Astrocyte (in vitro differentiated cells and primary cell): ENCODE data around the gene PHF11. TPM values are rescaled to one million over a fixed set of nuclear protein-coding genes. Genes with fewer than 3 reads are reported as not detected.

Experiments used
- DNase-seq: peaks from one replicate; pipeline ENCODE4 v3.0.0-alpha.2; 2010; ENCODE audit warnings: low read depth
- FAIRE-seq: peaks from 2 replicates; lab custom pipeline; 2011; peaks lifted over from hg19 to GRCh38; lab: Jason Lieb, UNC
- H2AFZ ChIP-seq: 2 replicates; pipeline ENCODE4 v1.6.0; 2012; ENCODE audit warnings: low read depth, low read length, inconsistent platforms
- H3K27ac ChIP-seq: 2 replicates; pipeline ENCODE4 v1.5.1; 2011; ENCODE audit warnings: low read depth, low read length, inconsistent platforms
- H3K27me3 ChIP-seq: 2 replicates; pipeline ENCODE4 v1.6.0; 2011; ENCODE audit warnings: low read length, inconsistent platforms; ENCODE audit not compliant: insufficient read depth
- H3K36me3 ChIP-seq: 2 replicates; pipeline ENCODE4 v1.5.1; 2011; ENCODE audit warnings: low read length, inconsistent platforms; ENCODE audit not compliant: insufficient read depth
- H3K4me1 ChIP-seq: 2 replicates; pipeline ENCODE4 v1.5.1; 2011; ENCODE audit warnings: low read length, inconsistent platforms; ENCODE audit not compliant: insufficient read depth
- H3K4me2 ChIP-seq: 2 replicates; pipeline ENCODE4 v1.6.0; 2012; ENCODE audit warnings: low read length, inconsistent platforms
- H3K4me3 ChIP-seq: 2 replicates; pipeline ENCODE4 v1.5.1; 2011; ENCODE audit warnings: low read depth, mild to moderate bottlenecking, low read length, inconsistent platforms; ENCODE audit not compliant: insufficient read depth
- H3K79me2 ChIP-seq: 2 replicates; pipeline ENCODE4 v1.6.0; 2012; ENCODE audit warnings: mild to moderate bottlenecking, low read length, inconsistent platforms; ENCODE audit not compliant: insufficient read depth
- H3K9ac ChIP-seq: 2 replicates; pipeline ENCODE4 v1.6.0; 2012; ENCODE audit warnings: mild to moderate bottlenecking, low read length, inconsistent platforms
- H3K9me3 ChIP-seq: 2 replicates; pipeline ENCODE4 v1.5.1; 2012; ENCODE audit warnings: low read depth, mild to moderate bottlenecking, low read length, inconsistent platforms; ENCODE audit not compliant: insufficient read depth
- H4K20me1 ChIP-seq: 2 replicates; pipeline ENCODE4 v1.6.0; 2012; ENCODE audit warnings: low read length, inconsistent platforms; ENCODE audit not compliant: insufficient read depth
- H3K27ac Mint-ChIP-seq: one replicate; pipeline ENCODE4 v1.8.0; 2021; ENCODE audit warnings: mild to moderate bottlenecking, mixed read lengths; ENCODE audit not compliant: unreplicated experiment
- H3K27me3 Mint-ChIP-seq: one replicate; pipeline ENCODE4 v1.8.0; 2021; ENCODE audit warnings: low read depth, mixed read lengths; ENCODE audit not compliant: unreplicated experiment
- H3K36me3 Mint-ChIP-seq: one replicate; pipeline ENCODE4 v1.8.0; 2021; ENCODE audit warnings: low read depth, mixed read lengths; ENCODE audit not compliant: unreplicated experiment
- H3K4me1 Mint-ChIP-seq: one replicate; pipeline ENCODE4 v1.8.0; 2021; ENCODE audit warnings: low read depth, mixed read lengths; ENCODE audit not compliant: unreplicated experiment
- H3K4me3 Mint-ChIP-seq: one replicate; pipeline ENCODE4 v1.8.0; 2021; ENCODE audit warnings: mild to moderate bottlenecking, moderate library complexity, mixed read lengths; ENCODE audit not compliant: unreplicated experiment
- H3K9me3 Mint-ChIP-seq: one replicate; pipeline ENCODE4 v1.8.0; 2021; ENCODE audit warnings: mild to moderate bottlenecking, mixed read lengths; ENCODE audit not compliant: unreplicated experiment
- EZH2 ChIP-seq: IDR thresholded peaks from 2 replicates; pipeline ENCODE4 v1.6.1; 2012; ENCODE audit warnings: mild to moderate bottlenecking, low read length, inconsistent platforms; ENCODE audit not compliant: insufficient read depth
- total RNA-seq: library from RNA; stranded (reverse); gene quantifications from 2 replicates; pipeline ENCODE4 v1.2.1, GENCODE V29; 2021
- TF ChIP-seq, protein P1 (sequence below): IDR thresholded peaks from 2 replicates; pipeline ENCODE4 v1.5.1; 2011; ENCODE audit warnings: low read depth, mild to moderate bottlenecking, inconsistent platforms, low read length, moderate library complexity; ENCODE audit not compliant: insufficient read depth

PHF11 gene
- total RNA-seq, 1 donor from 2014 or later: 30.8 TPM

- no peak overlapping the region for H3K4me3 ChIP-seq
- no peak for FAIRE-seq
- TF ChIP-seq, protein P1, sequence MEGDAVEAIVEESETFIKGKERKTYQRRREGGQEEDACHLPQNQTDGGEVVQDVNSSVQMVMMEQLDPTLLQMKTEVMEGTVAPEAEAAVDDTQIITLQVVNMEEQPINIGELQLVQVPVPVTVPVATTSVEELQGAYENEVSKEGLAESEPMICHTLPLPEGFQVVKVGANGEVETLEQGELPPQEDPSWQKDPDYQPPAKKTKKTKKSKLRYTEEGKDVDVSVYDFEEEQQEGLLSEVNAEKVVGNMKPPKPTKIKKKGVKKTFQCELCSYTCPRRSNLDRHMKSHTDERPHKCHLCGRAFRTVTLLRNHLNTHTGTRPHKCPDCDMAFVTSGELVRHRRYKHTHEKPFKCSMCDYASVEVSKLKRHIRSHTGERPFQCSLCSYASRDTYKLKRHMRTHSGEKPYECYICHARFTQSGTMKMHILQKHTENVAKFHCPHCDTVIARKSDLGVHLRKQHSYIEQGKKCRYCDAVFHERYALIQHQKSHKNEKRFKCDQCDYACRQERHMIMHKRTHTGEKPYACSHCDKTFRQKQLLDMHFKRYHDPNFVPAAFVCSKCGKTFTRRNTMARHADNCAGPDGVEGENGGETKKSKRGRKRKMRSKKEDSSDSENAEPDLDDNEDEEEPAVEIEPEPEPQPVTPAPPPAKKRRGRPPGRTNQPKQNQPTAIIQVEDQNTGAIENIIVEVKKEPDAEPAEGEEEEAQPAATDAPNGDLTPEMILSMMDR: no peak
- TF ChIP-seq EZH2: no peak
These were observed 29.2 kb downstream of the PHF11 start for GRCh38 chr13:49524740-49525501.

GRCh38 chr13:49527123-49527522 lies 31.4 kb downstream of the PHF11 start:
- Histone ChIP-seq H3K79me2 (no peaks in the 10 kb centered on the region), H3K4me3 (no peak overlapping the region), H3K27ac (no peak overlapping the region), H3K36me3 (peaks cover 1% of the 10 kb centered on the region), H3K4me1 (no peaks in the 10 kb centered on the region), H3K27me3 (no peaks in the 10 kb centered on the region), H2AFZ (no peak overlapping the region), H3K4me2 (no peak overlapping the region), H3K9me3 (no peaks in the 10 kb centered on the region), H4K20me1 (no peaks in the 10 kb centered on the region), H3K9ac (no peak overlapping the region)
- FAIRE-seq: no peak
- DNase-seq: no peak
- no peak for TF ChIP-seq EZH2
- TF ChIP-seq, protein P1: no peak
- H3K4me3 Mint-ChIP-seq: no peak overlapping the region
- no peak overlapping the region for H3K27ac Mint-ChIP-seq
- no peaks in the 10 kb centered on the region for H3K4me1 Mint-ChIP-seq
- H3K9me3 Mint-ChIP-seq: peaks cover 3% of the 10 kb centered on the region
- no peaks in the 10 kb centered on the region for H3K27me3 Mint-ChIP-seq
- H3K36me3 Mint-ChIP-seq: peaks cover 9% of the 10 kb centered on the region

More at GRCh38 chr13:49524740-49525501, 29.2 kb downstream of the PHF11 start:
- H3K9me3 ChIP-seq: no peaks in the 10 kb centered on the region
- H3K4me2 ChIP-seq: no peak overlapping the region
- no peaks in the 10 kb centered on the region for H3K9me3 Mint-ChIP-seq
- H3K4me1 Mint-ChIP-seq: no peaks in the 10 kb centered on the region
- no peak overlapping the region for H3K9ac ChIP-seq
- no peak overlapping the region for H3K4me3 Mint-ChIP-seq
- no peaks in the 10 kb centered on the region for H3K27me3 ChIP-seq
- no peaks in the 10 kb centered on the region for H3K27me3 Mint-ChIP-seq
- no peaks in the 10 kb centered on the region for H3K4me1 ChIP-seq
- no peaks in the 10 kb centered on the region for H3K79me2 ChIP-seq
- peaks cover 5% of the 10 kb centered on the region for H3K36me3 ChIP-seq
- no peak overlapping the region for H3K27ac Mint-ChIP-seq
- H3K27ac ChIP-seq: no peak overlapping the region
- no peaks in the 10 kb centered on the region for H4K20me1 ChIP-seq
- DNase-seq: no peak
- H3K36me3 Mint-ChIP-seq: peaks cover 9% of the 10 kb centered on the region
- no peak overlapping the region for H2AFZ ChIP-seq

DNA sequence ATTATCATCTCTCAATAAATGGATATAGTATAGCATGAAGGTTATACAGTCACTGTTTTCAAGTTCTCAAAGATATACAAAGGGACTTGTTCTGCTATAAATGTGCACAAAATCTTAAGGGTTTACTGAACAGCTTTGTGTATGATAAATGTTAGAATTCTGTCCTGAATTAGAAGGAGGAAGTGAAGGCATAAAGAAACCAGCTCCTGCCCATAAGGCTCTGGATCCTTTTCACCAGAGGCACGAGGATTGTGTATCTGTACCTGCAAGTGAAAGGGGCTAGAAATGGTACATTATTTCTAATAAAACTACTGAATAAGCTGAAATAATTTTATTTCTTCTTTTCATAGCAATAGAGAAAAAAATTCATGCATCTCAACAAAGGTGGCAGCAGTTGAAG lies 32.4 kb downstream of the PHF11 start:
- Mint-ChIP-seq H3K4me1 (no peaks in the 10 kb centered on the region), H3K4me3 (no peak overlapping the region), H3K9me3 (peaks cover 3% of the 10 kb centered on the region), H3K36me3 (peaks cover 9% of the 10 kb centered on the region), H3K27ac (no peak overlapping the region), H3K27me3 (no peaks in the 10 kb centered on the region)
- Histone ChIP-seq H3K4me1 (no peaks in the 10 kb centered on the region), H3K4me3 (no peak overlapping the region), H3K9me3 (no peaks in the 10 kb centered on the region), H4K20me1 (no peaks in the 10 kb centered on the region), H3K27ac (no peak overlapping the region), H3K36me3 (peaks cover 3% of the 10 kb centered on the region), H3K9ac (no peak overlapping the region), H2AFZ (no peak overlapping the region), H3K27me3 (no peaks in the 10 kb centered on the region), H3K4me2 (no peak overlapping the region), H3K79me2 (no peaks in the 10 kb centered on the region)
- no peak for DNase-seq
- TF ChIP-seq, protein P1: no peak
- FAIRE-seq: no peak
